IPS DF 6.9 (cell line): ENCODE measurements around the gene FEN1.

Source experiments
- DNase-seq: peaks from one replicate; pipeline ENCODE4 v3.0.0-alpha.2; 2013; ENCODE audit warnings: low read depth, low spot score
- H3K27ac ChIP-seq: one replicate; pipeline ENCODE4 v1.5.1; 2013; ENCODE audit warnings: low read length, control low read depth
- H3K27me3 ChIP-seq: 2 replicates; pipeline ENCODE4 v1.6.1; 2013; ENCODE audit warnings: mild to moderate bottlenecking, low read length; ENCODE audit not compliant: control insufficient read depth, insufficient read depth
- H3K36me3 ChIP-seq: 2 replicates; pipeline ENCODE4 v1.6.1; 2013; ENCODE audit warnings: low read length; ENCODE audit not compliant: control insufficient read depth, insufficient read depth
- H3K4me1 ChIP-seq: 2 replicates; pipeline ENCODE4 v1.6.1; 2013; ENCODE audit warnings: low read length; ENCODE audit not compliant: control insufficient read depth, insufficient read depth
- H3K4me3 ChIP-seq: 2 replicates; pipeline ENCODE4 v1.5.1; 2013; ENCODE audit warnings: mild to moderate bottlenecking, low read length
- H3K9me3 ChIP-seq: 2 replicates; pipeline ENCODE4 v1.6.1; 2013; ENCODE audit warnings: low read length, inconsistent platforms; ENCODE audit not compliant: control insufficient read depth, insufficient read depth
- WGBS: extraction: QIAGEN DNeasy Blood & Tissue Kit; methylation state at CpG from one replicate; pipeline ENCODE4 v1.1.7; 2013; ENCODE audit warnings: mixed read lengths, missing lambda C conversion rate; ENCODE audit not compliant: insufficient read length, insufficient coverage; 5-methylcytosine and 5-hydroxymethylcytosine counted together

FEN1 gene

GRCh38 chr11:61792310-61793082, at the start of gene FEN1, which contains the start of gene TMEM258:
TSS of gene FEN1 (plus strand) at chr11:61792911. CDS start at chr11:61795362, 2,451 bp downstream.
TSS of gene TMEM258 (minus strand) at chr11:61792599. CDS start at chr11:61792558, 41 bp downstream.
- no peaks in the 10 kb centered on the region for H3K9me3 ChIP-seq
- H3K4me3 ChIP-seq: peak within 1 kb of the TSS; percentile 64
- H3K36me3 ChIP-seq: peaks cover 32% of the 10 kb centered on the region
- no peak within 1 kb of the TSS for H3K27ac ChIP-seq
- DNase-seq: no peak
- no peaks in the 10 kb centered on the region for H3K4me1 ChIP-seq
- no CpG with 5 or more reads among the region's 61 CpGs for WGBS
- H3K27me3 ChIP-seq: no peaks in the 10 kb centered on the region

- Histone ChIP-seq H3K9me3 (no peaks in the 10 kb centered on the region), H3K27me3 (no peaks in the 10 kb centered on the region), H3K27ac (no peak overlapping the region), H3K4me1 (no peaks in the 10 kb centered on the region; the same call in 1 of the 2 replicates), H3K36me3 (peaks cover 13% of the 10 kb centered on the region), H3K4me3 (no peak overlapping the region)
- WGBS: no CpG with 5 or more reads among the region's 42 CpGs
- no peak for DNase-seq
These were observed 49.1 kb upstream of the FEN1 start for GRCh38 chr11:61743486-61744095.

- no peak for DNase-seq
- Histone ChIP-seq H3K36me3 (peaks cover 13% of the 10 kb centered on the region), H3K27me3 (no peaks in the 10 kb centered on the region), H3K4me1 (no peaks in the 10 kb centered on the region; the same call in none of the 2 replicates), H3K9me3 (no peaks in the 10 kb centered on the region), H3K4me3 (no peak overlapping the region), H3K27ac (no peak overlapping the region)
- WGBS: no CpG with 5 or more reads among the region's 20 CpGs
These were observed 48.5 kb upstream of the FEN1 start for GRCh38 chr11:61744181-61744580.

- DNase-seq: no peak
- H3K27ac ChIP-seq: no peak overlapping the region
- no peak overlapping the region for H3K4me3 ChIP-seq
- H3K4me1 ChIP-seq: peaks cover 2% of the 10 kb centered on the region
- no CpG with 5 or more reads among the region's 10 CpGs for WGBS
- no peaks in the 10 kb centered on the region for H3K9me3 ChIP-seq
- peaks cover 10% of the 10 kb centered on the region for H3K36me3 ChIP-seq
- H3K27me3 ChIP-seq: no peaks in the 10 kb centered on the region
These were observed 48.0 kb upstream of the FEN1 start for GRCh38 chr11:61744609-61745156.

- no peaks in the 10 kb centered on the region for H3K9me3 ChIP-seq
- H3K4me1 ChIP-seq: peaks cover 5% of the 10 kb centered on the region
- H3K27ac ChIP-seq: no peak overlapping the region
- H3K27me3 ChIP-seq: no peaks in the 10 kb centered on the region
- no peak overlapping the region for H3K4me3 ChIP-seq
- no peak for DNase-seq
- WGBS: no CpG with 5 or more reads among the region's 15 CpGs
- H3K36me3 ChIP-seq: peaks cover 4% of the 10 kb centered on the region
These were observed 46.8 kb upstream of the FEN1 start for GRCh38 chr11:61745781-61746441.

GRCh38 chr11:61746442-61747191, 46.1 kb upstream of the FEN1 start:
- H3K36me3 ChIP-seq: no peaks in the 10 kb centered on the region; the same call in 1 of the 2 replicates
- peaks cover 5% of the 10 kb centered on the region for H3K4me1 ChIP-seq
- no peaks in the 10 kb centered on the region for H3K9me3 ChIP-seq
- WGBS: no CpG with 5 or more reads among the region's 19 CpGs
- no peak overlapping the region for H3K27ac ChIP-seq
- H3K27me3 ChIP-seq: no peaks in the 10 kb centered on the region
- no peak for DNase-seq
- H3K4me3 ChIP-seq: no peak overlapping the region

GRCh38 chr11:61747192-61747966, 45.3 kb upstream of the FEN1 start:
- Histone ChIP-seq H3K9me3 (no peaks in the 10 kb centered on the region), H3K36me3 (no peaks in the 10 kb centered on the region), H3K27me3 (peaks cover 3% of the 10 kb centered on the region; the same call in 1 of the 2 replicates), H3K4me1 (peaks cover 5% of the 10 kb centered on the region), H3K4me3 (no peak overlapping the region), H3K27ac (no peak overlapping the region)
- DNase-seq: peak; percentile 52
- no CpG with 5 or more reads among the region's 19 CpGs for WGBS

- Histone ChIP-seq H3K4me3 (no peak overlapping the region), H3K4me1 (peaks cover 5% of the 10 kb centered on the region), H3K36me3 (no peaks in the 10 kb centered on the region), H3K9me3 (no peaks in the 10 kb centered on the region), H3K27ac (no peak overlapping the region), H3K27me3 (peaks cover 3% of the 10 kb centered on the region; the same call in 1 of the 2 replicates)
- DNase-seq: no peak
- no CpG with 5 or more reads among the region's 3 CpGs for WGBS
These were observed 44.8 kb upstream of the FEN1 start for GRCh38 chr11:61747967-61748285.

- Histone ChIP-seq H3K4me3 (no peak overlapping the region), H3K9me3 (no peaks in the 10 kb centered on the region), H3K27ac (no peak overlapping the region), H3K4me1 (peaks cover 5% of the 10 kb centered on the region), H3K27me3 (peaks cover 10% of the 10 kb centered on the region), H3K36me3 (no peaks in the 10 kb centered on the region)
- DNase-seq: no peak
- no CpG with 5 or more reads among the region's 21 CpGs for WGBS
These were observed 43.0 kb upstream of the FEN1 start for GRCh38 chr11:61749591-61750217.
